SK-N-SH (cell line): ENCODE measurements around the gene ABI1. TPM values are rescaled to one million over a fixed set of nuclear protein-coding genes. Genes with fewer than 3 reads are reported as not detected.
"Not testable (repeated sequence)": the region's sequence is repeated elsewhere in the genome, so short reads cannot be mapped to it uniquely, and the experiment has no call there.

Experiments used
- CTCF ChIA-PET: fragments of 300-600, 350-600 bp; formaldehyde crosslinking; extraction: SDS; loops from one replicate; lab custom pipeline; 2021; lab: Yijun Ruan, JAX
- POLR2A ChIA-PET: fragments of 350-600 bp; sonication (Branson Sonifier 250); formaldehyde crosslinking; extraction: SDS; loops from one replicate; lab custom pipeline; 2020; ENCODE audit warnings: antibody characterized with exemption, inconsistent platforms; lab: Yijun Ruan, JAX
- DNase-seq: peaks from one replicate; pipeline ENCODE4 v3.0.0; 2012
- H2AFZ ChIP-seq: fragments of 200-600 bp; sonication (generic); 2 replicates; pipeline ENCODE4 v1.8.1; 2016; ENCODE audit warnings: antibody characterized with exemption, mild to moderate bottlenecking, low read depth
- H3F3A ChIP-seq: fragments of 200-600 bp; sonication (generic); replicated peaks from 2 replicates; pipeline ENCODE3; 2016; ENCODE audit warnings: antibody characterized with exemption, mild to moderate bottlenecking; ENCODE audit not compliant: insufficient read depth
- H3K27ac ChIP-seq, 2 experiments: fragments of 200-500 bp in 1 of 2; fragments of 200-600 bp in 1 of 2; sonication (Bioruptor generic) in 1 of 2; sonication (generic), shearing (Covaris generic) in 1 of 2; 2 replicates each; pipeline versions ENCODE4 v1.5.1 to v1.6.1; 2014 to 2016; ENCODE audit warnings: low read depth in 2 of 2, inconsistent platforms in 1 of 2, low read length in 1 of 2, mild to moderate bottlenecking in 1 of 2, mixed read lengths in 1 of 2
- H3K27me3 ChIP-seq: fragments of 200-600 bp; sonication (generic), shearing (Covaris generic); 2 replicates; pipeline ENCODE4 v1.6.1; 2016; ENCODE audit warnings: mixed run types; ENCODE audit not compliant: insufficient read depth
- H3K36me3 ChIP-seq, 2 experiments: fragments of 200-500 bp in 1 of 2; fragments of 200-600 bp in 1 of 2; sonication (Bioruptor generic) in 1 of 2; sonication (generic) in 1 of 2; replicated peaks in 1 of 2; 2 replicates each; pipeline versions ENCODE3 to v1.5.1; 2014 to 2016; ENCODE audit warnings: low read length in 1 of 2, mild to moderate bottlenecking in 1 of 2; ENCODE audit not compliant: insufficient read depth in 2 of 2, control insufficient read depth in 1 of 2
- H3K4me1 ChIP-seq, 2 experiments: fragments of 200-500 bp in 1 of 2; fragments of 200-600 bp in 1 of 2; sonication (Bioruptor generic) in 1 of 2; sonication (generic), shearing (Covaris generic) in 1 of 2; 2 replicates each; pipeline versions ENCODE4 v1.5.1 to v1.6.1; 2014 to 2016; ENCODE audit warnings: low read depth in 1 of 2, low read length in 1 of 2, mixed run types in 1 of 2; ENCODE audit not compliant: insufficient read depth in 2 of 2, control insufficient read depth in 1 of 2
- H3K4me2 ChIP-seq: fragments of 200-600 bp; sonication (generic), shearing (Covaris generic); 2 replicates; pipeline ENCODE4 v1.6.1; 2017; ENCODE audit warnings: mixed run types
- H3K4me3 ChIP-seq, 2 experiments: fragments of 200-500 bp in 1 of 2; fragments of 200-600 bp in 1 of 2; sonication (Bioruptor generic) in 1 of 2; sonication (generic), shearing (Covaris generic) in 1 of 2; 2 replicates each; pipeline versions ENCODE4 v1.5.1 to v1.8.1; 2014 to 2016; ENCODE audit warnings: low read depth in 2 of 2, inconsistent platforms in 1 of 2, low read length in 1 of 2, mild to moderate bottlenecking in 1 of 2, mixed read lengths in 1 of 2, moderate library complexity in 1 of 2
- H3K79me2 ChIP-seq: fragments of 200-600 bp; sonication (generic); 2 replicates; pipeline ENCODE4 v1.8.1; 2017; ENCODE audit warnings: mild to moderate bottlenecking; ENCODE audit not compliant: insufficient read depth
- H3K9ac ChIP-seq: fragments of 200-600 bp; sonication (generic); 2 replicates; pipeline ENCODE4 v1.6.1; 2017; ENCODE audit warnings: mixed run types
- H3K9me2 ChIP-seq: fragments of 200-600 bp; sonication (generic); 2 replicates; pipeline ENCODE4 v1.6.1; 2017; ENCODE audit warnings: mixed run types
- H3K9me3 ChIP-seq: fragments of 200-600 bp; sonication (generic); 2 replicates; pipeline ENCODE4 v1.6.1; 2017; ENCODE audit warnings: mixed run types, mild to moderate bottlenecking, moderate library complexity
- H4K20me1 ChIP-seq: fragments of 200-600 bp; sonication (generic); 2 replicates; pipeline ENCODE4 v1.6.1; 2017; ENCODE audit warnings: mild to moderate bottlenecking, mixed run types; ENCODE audit not compliant: insufficient read depth
- FOSL2 ChIP-seq: IDR thresholded peaks from 2 replicates; pipeline ENCODE4 v1.4.0; 2012; ENCODE audit warnings: low read depth, mild to moderate bottlenecking, moderate library complexity, borderline replicate concordance
- JUND ChIP-seq: IDR thresholded peaks from 2 replicates; pipeline ENCODE4 v1.4.0; 2012
- PBX3 ChIP-seq: IDR thresholded peaks from 2 replicates; pipeline ENCODE4; 2012
- RCOR1 ChIP-seq: fragments of 150-350 bp; IDR thresholded peaks from 2 replicates; pipeline ENCODE4 v1.6.1; 2017; ENCODE audit warnings: antibody characterized with exemption, low read length
- RFX5 ChIP-seq: IDR thresholded peaks from 2 replicates; pipeline ENCODE4 v1.6.1; 2012; ENCODE audit warnings: mild to moderate bottlenecking, improper control_type of control experiment, low read length
- RXRA ChIP-seq: IDR thresholded peaks from 2 replicates; pipeline ENCODE4 v1.4.0; 2012; ENCODE audit warnings: low read depth, mild to moderate bottlenecking, borderline replicate concordance
- SIN3A ChIP-seq: IDR thresholded peaks from 2 replicates; pipeline ENCODE4 v1.6.1; 2012; ENCODE audit warnings: low read depth, mild to moderate bottlenecking, low read length, moderate library complexity, borderline replicate concordance
- SMC3 ChIP-seq: IDR thresholded peaks from 2 replicates; pipeline ENCODE4 v1.6.1; 2012; ENCODE audit warnings: low read depth, low read length, improper control_type of control experiment
- USF1 ChIP-seq: IDR thresholded peaks from 2 replicates; pipeline ENCODE4 v1.4.0; 2012; ENCODE audit warnings: low read depth, borderline replicate concordance
- USF2 ChIP-seq: fragments of 150-350 bp; IDR thresholded peaks from 2 replicates; pipeline ENCODE4 v1.6.1; 2017; ENCODE audit warnings: antibody characterized with exemption, low read length, low read depth, borderline replicate concordance
- ZBTB33 ChIP-seq: IDR thresholded peaks from 2 replicates; pipeline ENCODE4 v1.4.0; 2012; ENCODE audit warnings: low read depth, borderline replicate concordance
- WGBS: methylation state at CpG from one replicate; pipeline ENCODE4 v1.1.6; 2017; ENCODE audit warnings: low lambda C conversion rate; 5-methylcytosine and 5-hydroxymethylcytosine counted together
- polyA plus RNA-seq, 3 experiments: library from polyadenylated mRNA; depleted of rRNA; stranded (reverse); fragments of >200 nt; gene quantifications; 2 replicates each; pipeline ENCODE4 v1.2.3, GENCODE V29; 2012
- TF ChIP-seq, protein P1 (sequence below): fragments of 150-350 bp; IDR thresholded peaks from 2 replicates; pipeline ENCODE4 v1.6.1; 2016; ENCODE audit warnings: mild to moderate bottlenecking, low read depth, low read length

ABI1 gene
- polyA plus RNA-seq, 1 of the 3 experiments (the other 2 are of a cell fraction): 36.7 TPM

GRCh38 chr10:26790221-26790995 lies 70.3 kb downstream of the ABI1 start:
- CTCF ChIA-PET: interaction anchor here (1.3 kb wide), 1 partner anchor 64 kb away, joined by 3 read pairs; no protein-coding TSS in a partner anchor
- Histone ChIP-seq H3K27me3 (no peaks in the 10 kb centered on the region), H3K9me3 (no peaks in the 10 kb centered on the region; the same call in 1 of the 2 replicates), H3K9ac (no peak overlapping the region), H4K20me1 (peaks cover 27% of the 10 kb centered on the region), H3K27ac (no peak overlapping the region), H3K36me3 (peaks cover 0 to under 1% of the 10 kb centered on the region in 2 experiments), H3K4me2 (no peak overlapping the region), H3K4me1 (0 out of 4 replicates have a peak, but pooled peaks cover 0 to 4% of the 10 kb centered on the region in 2 experiments), H3F3A (peaks cover 10% of the 10 kb centered on the region), H3K9me2 (no peaks in the 10 kb centered on the region), H3K79me2 (peaks cover 74% of the 10 kb centered on the region), H2AFZ (no peak overlapping the region), H3K4me3 (no peak overlapping the region)
- 97% methylated on average over 4 of the region's 4 CpGs for WGBS
- TF ChIP-seq ZBTB33 (no peak), SMC3 (no peak), USF1 (no peak), PBX3 (no peak), FOSL2 (no peak), SIN3A (no peak), RCOR1 (no peak), JUND (no peak), RFX5 (no peak), USF2 (no peak), RXRA (no peak)
- TF ChIP-seq, protein P1, sequence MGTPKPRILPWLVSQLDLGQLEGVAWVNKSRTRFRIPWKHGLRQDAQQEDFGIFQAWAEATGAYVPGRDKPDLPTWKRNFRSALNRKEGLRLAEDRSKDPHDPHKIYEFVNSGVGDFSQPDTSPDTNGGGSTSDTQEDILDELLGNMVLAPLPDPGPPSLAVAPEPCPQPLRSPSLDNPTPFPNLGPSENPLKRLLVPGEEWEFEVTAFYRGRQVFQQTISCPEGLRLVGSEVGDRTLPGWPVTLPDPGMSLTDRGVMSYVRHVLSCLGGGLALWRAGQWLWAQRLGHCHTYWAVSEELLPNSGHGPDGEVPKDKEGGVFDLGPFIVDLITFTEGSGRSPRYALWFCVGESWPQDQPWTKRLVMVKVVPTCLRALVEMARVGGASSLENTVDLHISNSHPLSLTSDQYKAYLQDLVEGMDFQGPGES: no peak
- POLR2A ChIA-PET: no interaction called here
- no peak for DNase-seq

GRCh38 chr10:26789779-26790178 lies 71.0 kb downstream of the ABI1 start:
- Histone ChIP-seq H3K79me2 (peaks cover 69% of the 10 kb centered on the region), H4K20me1 (peaks cover 27% of the 10 kb centered on the region)
- H3K9ac ChIP-seq, H3K27me3 ChIP-seq, H2AFZ ChIP-seq, POLR2A ChIA-PET, H3K4me2 ChIP-seq, DNase-seq, H3K4me3 ChIP-seq, H3K36me3 ChIP-seq, H3K4me1 ChIP-seq, H3K9me3 ChIP-seq, H3F3A ChIP-seq, H3K27ac ChIP-seq, H3K9me2 ChIP-seq: not testable (repeated sequence)
- CTCF ChIA-PET: interaction anchor here (1.3 kb wide), 1 partner anchor 64 kb away, joined by 3 read pairs; no protein-coding TSS in a partner anchor
- 96% methylated on average over 2 of the region's 2 CpGs for WGBS
